Type B pancreatic cell (in vitro differentiated cells): ENCODE data around the gene HLA-DOB. TPM values are rescaled to one million over a fixed set of nuclear protein-coding genes. Genes with fewer than 3 reads are reported as not detected.

Experiments used
- DNase-seq: peaks from one replicate; pipeline ENCODE4 v3.0.0; 2021; ENCODE audit warnings: mixed read lengths; ENCODE audit not compliant: unreplicated experiment; ENCODE audit errors: extremely low spot score
- H3K27ac Mint-ChIP-seq: 2 replicates; pipeline ENCODE4 v1.8.0; 2021; ENCODE audit warnings: mild to moderate bottlenecking, mixed read lengths
- H3K27me3 Mint-ChIP-seq: 2 replicates; pipeline ENCODE4 v1.8.0; 2021; ENCODE audit warnings: mixed read lengths
- H3K36me3 Mint-ChIP-seq: 2 replicates; pipeline ENCODE4 v1.8.0; 2021; ENCODE audit warnings: mixed read lengths
- H3K4me1 Mint-ChIP-seq: one replicate; pipeline ENCODE4 v1.8.0; 2021; ENCODE audit warnings: mixed read lengths; ENCODE audit not compliant: unreplicated experiment
- H3K4me3 Mint-ChIP-seq: 2 replicates; pipeline ENCODE4 v1.8.0; 2021; ENCODE audit warnings: mild to moderate bottlenecking, mixed read lengths
- H3K9me3 Mint-ChIP-seq: 2 replicates; pipeline ENCODE4 v1.8.0; 2021; ENCODE audit warnings: mixed read lengths
- total RNA-seq: library from RNA; stranded (reverse); gene quantifications from 2 replicates; pipeline ENCODE4 v1.2.1, GENCODE V29; 2021; ENCODE audit warnings: low replicate concordance
- TF ChIP-seq, protein P1 (sequence below): fragments of 200-600 bp; sonication (generic); conservative IDR thresholded peaks from 2 replicates; pipeline ENCODE4 v1.5.0; 2021; ENCODE audit warnings: antibody characterized with exemption, mild to moderate bottlenecking

Gene HLA-DOB
- total RNA-seq, 1 donor from 2014 or later, result not detected

DNA sequence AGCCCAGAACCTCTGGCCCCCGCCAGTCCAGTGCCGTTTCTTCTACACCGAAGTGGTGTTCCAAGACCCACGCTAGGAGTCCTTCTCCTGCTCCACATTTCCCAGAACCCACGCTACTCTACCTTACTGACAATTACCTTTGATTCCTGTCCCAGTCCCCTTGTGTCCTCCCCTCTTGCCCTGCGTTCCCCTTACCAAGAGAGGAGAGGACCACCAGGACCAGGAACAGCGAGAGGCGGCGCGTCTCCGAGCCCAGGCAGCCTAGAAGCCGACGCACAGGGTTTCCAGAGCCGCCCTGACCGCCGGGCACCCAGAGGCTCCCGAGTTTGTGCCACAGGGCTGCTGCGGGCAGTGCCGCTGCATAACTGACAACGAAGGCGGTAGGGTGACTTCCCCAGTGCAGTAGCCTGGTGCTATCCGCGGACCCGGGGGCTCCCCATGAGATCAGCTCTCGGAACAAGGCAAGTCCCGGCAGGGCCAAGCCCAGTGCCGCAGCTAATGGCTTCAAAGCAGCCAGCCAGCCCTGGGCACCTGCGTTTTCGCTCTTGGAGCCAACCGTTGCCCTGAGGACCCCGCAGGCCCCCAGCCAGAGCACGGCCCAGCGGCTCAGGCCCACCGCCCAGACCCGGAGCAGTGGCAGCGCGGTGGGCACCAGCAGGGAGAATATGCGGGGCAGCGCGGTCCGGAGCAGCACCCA lies 36.2 kb upstream of the HLA-DOB start:
- TF ChIP-seq, protein P1, sequence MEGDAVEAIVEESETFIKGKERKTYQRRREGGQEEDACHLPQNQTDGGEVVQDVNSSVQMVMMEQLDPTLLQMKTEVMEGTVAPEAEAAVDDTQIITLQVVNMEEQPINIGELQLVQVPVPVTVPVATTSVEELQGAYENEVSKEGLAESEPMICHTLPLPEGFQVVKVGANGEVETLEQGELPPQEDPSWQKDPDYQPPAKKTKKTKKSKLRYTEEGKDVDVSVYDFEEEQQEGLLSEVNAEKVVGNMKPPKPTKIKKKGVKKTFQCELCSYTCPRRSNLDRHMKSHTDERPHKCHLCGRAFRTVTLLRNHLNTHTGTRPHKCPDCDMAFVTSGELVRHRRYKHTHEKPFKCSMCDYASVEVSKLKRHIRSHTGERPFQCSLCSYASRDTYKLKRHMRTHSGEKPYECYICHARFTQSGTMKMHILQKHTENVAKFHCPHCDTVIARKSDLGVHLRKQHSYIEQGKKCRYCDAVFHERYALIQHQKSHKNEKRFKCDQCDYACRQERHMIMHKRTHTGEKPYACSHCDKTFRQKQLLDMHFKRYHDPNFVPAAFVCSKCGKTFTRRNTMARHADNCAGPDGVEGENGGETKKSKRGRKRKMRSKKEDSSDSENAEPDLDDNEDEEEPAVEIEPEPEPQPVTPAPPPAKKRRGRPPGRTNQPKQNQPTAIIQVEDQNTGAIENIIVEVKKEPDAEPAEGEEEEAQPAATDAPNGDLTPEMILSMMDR, result no peak
- Mint-ChIP-seq H3K27ac (peak overlapping the region; percentile 63), H3K36me3 (peaks cover 9% of the 10 kb centered on the region), H3K4me3 (peak overlapping the region; percentile 98), H3K27me3 (peaks cover 91% of the 10 kb centered on the region), H3K9me3 (no peaks in the 10 kb centered on the region), H3K4me1 (no peaks in the 10 kb centered on the region)
- DNase-seq, result no peak

GRCh38 chr6:32852018-32852843 lies 35.4 kb upstream of the HLA-DOB start:
- peak overlapping the region; percentile 63 for H3K27ac Mint-ChIP-seq
- H3K4me3 Mint-ChIP-seq, result peak overlapping the region; percentile 98
- no peaks in the 10 kb centered on the region for H3K9me3 Mint-ChIP-seq
- H3K4me1 Mint-ChIP-seq, result no peaks in the 10 kb centered on the region
- no peak for DNase-seq
- H3K27me3 Mint-ChIP-seq, result peaks cover 91% of the 10 kb centered on the region
- H3K36me3 Mint-ChIP-seq, result peaks cover 10% of the 10 kb centered on the region
- TF ChIP-seq, protein P1, result no peak

- Mint-ChIP-seq H3K27ac (no peak overlapping the region), H3K4me1 (no peaks in the 10 kb centered on the region), H3K27me3 (peaks cover 87% of the 10 kb centered on the region), H3K4me3 (no peak overlapping the region), H3K36me3 (peaks cover 10% of the 10 kb centered on the region), H3K9me3 (no peaks in the 10 kb centered on the region)
- no peak for DNase-seq
- TF ChIP-seq, protein P1, result no peak
These were observed 34.2 kb upstream of the HLA-DOB start for GRCh38 chr6:32851025-32851424.

DNA sequence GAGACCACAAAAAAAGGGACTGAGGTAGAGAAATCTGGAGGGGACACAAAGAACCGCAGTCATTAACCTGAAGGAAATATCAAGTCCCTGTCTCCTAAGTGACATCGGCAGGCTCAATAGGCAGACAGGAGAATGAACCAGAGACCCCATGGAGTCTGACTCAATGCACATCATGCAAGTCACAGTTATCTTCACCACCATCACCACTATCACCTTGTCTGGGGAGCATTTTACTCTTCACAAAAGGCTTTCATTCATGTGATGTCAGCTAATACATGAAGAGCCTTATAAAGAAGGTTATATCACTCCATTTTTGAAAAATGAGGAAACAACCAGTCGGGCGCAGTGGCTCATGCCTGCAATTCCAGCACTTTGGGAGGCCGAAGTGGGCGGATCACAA lies 32.3 kb upstream of the HLA-DOB start:
- H3K4me3 Mint-ChIP-seq, result no peak overlapping the region
- H3K27me3 Mint-ChIP-seq, result peaks cover 87% of the 10 kb centered on the region
- no peak for DNase-seq
- H3K36me3 Mint-ChIP-seq, result peaks cover 10% of the 10 kb centered on the region
- H3K27ac Mint-ChIP-seq, result no peak overlapping the region
- no peaks in the 10 kb centered on the region for H3K9me3 Mint-ChIP-seq
- TF ChIP-seq, protein P1, result no peak
- H3K4me1 Mint-ChIP-seq, result peaks cover 4% of the 10 kb centered on the region

DNA sequence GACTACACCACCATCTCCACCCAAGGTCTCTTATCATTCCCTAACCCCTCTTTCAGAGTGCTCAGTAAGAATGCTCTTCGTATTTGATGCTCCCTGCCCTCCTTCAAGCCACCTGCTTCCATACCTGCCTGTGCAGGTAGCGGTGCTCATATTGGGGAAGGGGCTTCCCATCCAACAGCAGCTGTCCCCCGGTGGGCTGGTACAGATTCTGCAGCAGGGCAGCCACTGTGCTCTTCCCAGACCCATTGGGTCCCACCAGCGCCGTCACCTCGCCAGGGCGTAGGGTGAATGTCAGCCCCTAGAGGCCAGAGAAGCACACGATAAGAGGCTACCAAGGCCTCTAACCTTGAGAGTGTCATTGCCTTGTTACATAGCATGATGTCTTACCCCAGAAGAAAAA lies 31.0 kb upstream of the HLA-DOB start:
- peaks cover 92% of the 10 kb centered on the region for H3K27me3 Mint-ChIP-seq
- peaks cover 8% of the 10 kb centered on the region for H3K4me1 Mint-ChIP-seq
- DNase-seq, result no peak
- TF ChIP-seq, protein P1, result no peak
- H3K9me3 Mint-ChIP-seq, result no peaks in the 10 kb centered on the region
- H3K4me3 Mint-ChIP-seq, result no peak overlapping the region
- H3K27ac Mint-ChIP-seq, result no peak overlapping the region
- H3K36me3 Mint-ChIP-seq, result peaks cover 10% of the 10 kb centered on the region
